Measurements from ENCODE around the gene AKR1B1.

AKR1B1 gene

DNA sequence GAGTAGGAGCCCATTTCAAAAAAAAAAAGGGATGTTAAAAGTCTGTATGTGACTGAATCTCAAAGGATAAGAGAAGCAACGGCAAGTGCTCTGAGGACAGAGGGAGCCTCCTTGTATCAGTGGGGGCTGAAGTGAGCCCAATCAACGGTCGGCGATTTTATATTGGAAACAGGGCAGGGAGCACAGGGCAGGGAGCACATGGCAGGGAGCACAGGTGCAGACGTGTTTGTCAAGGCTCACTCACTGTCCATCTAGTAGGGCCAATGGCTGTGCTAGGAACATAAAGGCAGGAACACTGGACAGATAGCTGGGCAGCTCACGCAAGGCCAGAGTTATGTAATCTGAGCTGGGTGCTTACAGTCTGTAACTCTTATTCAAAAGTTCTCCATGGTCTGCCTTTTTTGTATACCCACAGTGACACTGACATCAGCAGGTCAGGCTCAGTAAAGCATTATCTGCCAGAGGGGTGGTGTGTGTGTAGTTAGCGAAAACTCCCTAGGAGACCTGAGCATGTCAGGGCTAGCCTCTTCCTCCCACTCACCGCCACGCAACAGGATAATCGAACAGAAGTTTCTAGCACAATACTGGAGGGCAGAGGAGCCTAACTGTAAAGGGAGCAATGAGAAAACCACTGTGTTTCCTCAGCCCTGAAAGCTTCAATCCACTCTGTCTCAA is 15.4 kb downstream of the AKR1B1 start:
- no peak for DNase-seq

GRCh38 chr7:134442441-134443220 is 16.3 kb downstream of the AKR1B1 start:
- no peak for DNase-seq

DNA sequence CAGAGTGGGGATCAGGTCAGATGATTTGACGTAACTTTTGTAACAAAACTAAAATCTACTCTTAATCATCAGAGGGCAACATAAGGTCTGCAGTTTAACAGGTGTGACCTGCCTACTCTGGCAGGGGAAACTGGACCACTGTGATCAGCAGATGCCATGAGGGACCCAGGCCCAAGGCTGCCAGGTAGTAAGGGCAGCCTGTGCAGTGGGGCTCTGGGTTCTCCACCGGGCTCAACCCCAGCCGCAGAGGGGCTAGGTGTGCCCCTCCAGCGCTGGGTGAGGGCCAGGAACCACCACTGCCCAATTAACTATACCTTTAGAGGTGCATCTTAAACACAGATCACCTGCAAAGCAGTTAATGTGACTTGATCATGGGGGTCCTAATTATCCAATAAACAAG is 17.6 kb downstream of the AKR1B1 start:
- DNase-seq, result no peak

- DNase-seq, result no peak
Observed at GRCh38 chr7:134440476-134440875, 18.4 kb downstream of the AKR1B1 start.

DNA sequence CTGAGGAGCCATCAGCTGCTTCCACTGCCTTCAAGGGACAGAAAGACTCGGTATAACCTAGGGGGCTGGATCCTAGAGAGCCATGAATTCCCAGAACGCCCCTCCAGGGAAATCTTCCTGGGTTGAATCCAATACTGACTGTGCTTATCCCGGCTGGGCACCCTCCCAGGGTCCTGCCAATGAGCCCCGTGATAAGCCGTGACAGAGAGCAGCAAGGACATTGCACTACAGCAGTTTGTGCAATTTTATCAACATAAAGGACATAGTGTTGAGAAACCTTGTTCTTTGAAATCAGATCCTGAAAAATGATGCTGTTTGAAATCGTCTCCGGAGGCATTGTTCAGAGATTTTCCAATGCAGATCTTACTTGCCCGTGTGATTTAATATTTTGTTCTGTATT is 18.8 kb downstream of the AKR1B1 start:
- no peak for DNase-seq

DNA sequence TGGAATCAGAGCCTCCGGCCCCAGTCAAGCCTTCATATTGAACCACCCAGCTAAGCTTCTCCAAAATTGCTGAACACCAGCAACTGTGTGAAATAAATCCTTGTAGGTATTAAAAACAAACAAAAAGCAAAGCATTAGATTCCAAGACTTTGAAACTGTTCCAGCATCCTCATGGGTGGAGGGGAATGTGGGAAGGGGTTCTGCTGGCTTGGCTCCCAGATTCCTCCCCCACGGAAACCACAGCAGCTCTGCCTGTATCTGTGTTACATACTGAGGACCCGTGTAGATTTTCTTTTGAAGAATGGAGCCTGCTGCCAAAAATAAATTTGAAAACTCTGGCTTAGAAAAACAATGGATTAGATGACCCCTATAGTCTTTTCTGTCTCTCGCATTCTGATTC is 20.0 kb downstream of the AKR1B1 start:
- DNase-seq, result peak; percentile 20

DNA sequence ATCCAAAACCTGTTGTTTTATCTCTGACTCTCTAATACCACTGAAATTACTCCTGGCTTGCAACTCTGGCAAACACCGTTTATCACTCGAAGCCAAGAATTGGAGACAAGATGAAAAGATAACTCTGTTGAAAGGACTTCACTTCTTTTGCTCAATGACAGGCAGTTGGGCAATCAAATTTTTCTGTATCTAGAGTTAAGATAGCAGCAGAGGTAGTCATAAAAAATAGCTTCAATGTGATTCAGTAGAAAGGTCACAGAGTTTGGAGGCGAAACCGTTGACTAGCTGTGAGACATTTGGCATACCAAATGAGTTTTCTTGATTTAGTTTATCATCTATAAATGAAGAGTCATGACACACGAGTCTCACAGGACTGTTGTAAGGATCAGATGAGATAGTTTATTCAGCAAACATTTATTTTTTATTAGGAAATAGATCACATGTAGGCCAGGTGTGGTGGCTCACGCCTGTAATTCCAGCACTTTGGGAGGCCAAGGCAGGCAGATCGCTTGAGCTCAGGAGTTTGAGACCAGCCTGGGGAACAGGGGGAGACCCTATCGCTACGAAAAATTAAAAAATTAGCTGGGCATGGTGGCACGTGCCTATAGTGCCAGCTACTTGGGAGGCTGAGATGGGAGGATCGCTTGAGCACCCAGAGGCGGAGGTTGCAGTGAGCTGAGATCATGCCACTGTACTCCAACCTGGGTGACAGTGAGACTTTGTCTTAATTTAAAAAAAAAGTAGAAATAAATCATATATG is 23.6 kb downstream of the AKR1B1 start:
- no peak for DNase-seq

DNA sequence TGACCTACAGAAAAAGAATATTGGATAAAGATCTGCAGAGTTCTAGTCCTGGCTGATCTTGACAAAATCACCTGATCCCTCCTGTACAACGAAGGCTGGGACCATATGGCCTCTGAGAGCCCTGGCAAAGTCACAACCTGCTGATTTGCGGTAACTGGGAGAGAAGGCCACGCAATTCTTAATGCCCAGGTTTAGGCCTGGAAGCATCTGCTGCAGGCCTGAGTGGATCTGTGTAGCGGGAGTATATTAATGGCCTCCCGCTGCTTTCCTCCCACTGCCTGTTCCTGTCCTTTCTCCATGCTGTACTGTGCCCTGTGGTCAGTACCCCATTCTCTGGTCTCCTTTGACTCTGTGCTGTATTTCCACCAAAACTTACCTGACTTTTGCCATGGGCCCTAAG is 24.2 kb downstream of the AKR1B1 start:
- DNase-seq, result no peak

DNA sequence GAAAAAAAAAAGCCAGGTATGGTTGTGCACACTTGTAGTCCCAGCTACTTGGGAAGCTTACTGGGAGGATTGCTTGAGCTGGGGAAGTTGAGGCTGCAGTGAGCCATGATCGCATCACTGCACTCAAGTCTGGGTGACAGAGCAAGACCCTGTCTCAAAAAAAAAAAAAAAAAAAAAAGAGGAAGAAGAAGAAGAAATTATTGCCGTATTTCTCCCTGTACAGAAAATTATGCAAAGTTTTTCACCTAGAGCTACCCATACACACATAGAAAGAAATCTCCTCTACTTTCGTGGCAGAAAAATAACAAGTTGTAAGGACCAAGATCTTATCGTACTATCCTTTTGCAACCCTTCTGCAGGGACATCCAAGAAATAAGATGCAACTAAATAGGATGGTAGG is 25.5 kb downstream of the AKR1B1 start:
- DNase-seq, result no peak

GRCh38 chr7:134432296-134433152 is 26.4 kb downstream of the AKR1B1 start:
- DNase-seq, result peak; percentile 98

DNA sequence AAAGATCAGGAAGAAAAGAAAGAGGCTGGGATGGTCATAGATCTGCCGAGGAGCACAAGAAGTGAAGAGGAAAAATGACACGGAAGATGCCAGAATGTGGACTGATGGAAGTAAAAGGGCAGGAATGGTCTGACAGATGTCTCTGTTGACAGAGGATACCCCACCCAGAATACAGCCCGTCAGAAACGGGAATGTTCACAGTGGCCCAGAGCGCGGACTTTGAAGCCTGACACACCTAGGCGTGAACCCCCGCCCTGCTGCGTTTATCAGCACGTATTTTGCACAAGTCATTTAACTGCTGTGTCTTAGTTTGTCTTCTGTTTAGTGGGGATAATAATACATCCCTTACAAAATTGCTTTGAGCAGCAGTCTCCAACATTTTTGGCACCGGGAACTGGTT is 27.1 kb downstream of the AKR1B1 start:
- DNase-seq, result no peak

DNA sequence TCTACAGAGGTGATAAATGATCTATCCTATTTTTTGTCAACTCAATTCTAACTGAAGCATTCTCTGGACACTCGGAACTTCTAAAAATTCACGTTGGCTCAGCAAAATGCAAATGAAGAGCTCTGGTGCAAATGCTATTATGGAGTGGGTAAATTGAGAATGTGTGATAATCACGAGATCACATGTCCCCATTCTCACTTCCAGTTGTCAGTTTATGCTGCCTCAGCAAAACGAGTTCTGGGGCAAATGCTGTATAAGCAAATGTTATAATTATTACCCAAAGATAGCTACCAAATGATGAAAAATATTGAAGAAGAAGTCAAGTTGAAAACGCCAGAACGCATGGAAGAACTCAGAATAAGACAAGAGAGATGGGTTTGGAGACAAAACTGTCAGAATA is 29.4 kb downstream of the AKR1B1 start:
- no peak for DNase-seq

GRCh38 chr7:134428942-134429341 is 30.0 kb downstream of the AKR1B1 start:
- DNase-seq, result no peak

GRCh38 chr7:134427896-134428295 is 31.0 kb downstream of the AKR1B1 start:
- no peak for DNase-seq

- DNase-seq, result no peak
Observed at GRCh38 chr7:134425777-134426176, 33.1 kb downstream of the AKR1B1 start.

DNA sequence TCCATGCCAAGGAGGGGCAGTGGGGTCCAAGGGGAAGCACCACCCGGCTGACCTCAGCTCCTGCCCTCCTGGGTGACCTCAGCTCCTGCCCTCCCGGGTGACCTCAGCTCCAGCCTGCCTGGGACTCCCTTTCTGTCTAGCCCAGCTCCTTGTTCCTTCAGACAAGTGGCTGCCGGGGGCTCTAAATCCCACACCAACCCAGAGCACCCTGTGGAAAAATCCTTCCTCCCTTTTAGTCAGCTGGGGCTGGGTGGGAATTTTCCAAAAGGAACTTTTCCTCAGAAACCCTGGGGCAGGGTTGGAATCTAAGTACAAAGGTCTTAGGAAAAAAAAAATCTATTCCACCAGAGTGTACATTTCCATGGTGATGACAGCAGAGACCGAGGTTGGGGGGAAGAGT is 36.3 kb downstream of the AKR1B1 start:
- DNase-seq, result no peak

- DNase-seq, result no peak
Observed at GRCh38 chr7:134422008-134422407, 36.9 kb downstream of the AKR1B1 start.

DNA sequence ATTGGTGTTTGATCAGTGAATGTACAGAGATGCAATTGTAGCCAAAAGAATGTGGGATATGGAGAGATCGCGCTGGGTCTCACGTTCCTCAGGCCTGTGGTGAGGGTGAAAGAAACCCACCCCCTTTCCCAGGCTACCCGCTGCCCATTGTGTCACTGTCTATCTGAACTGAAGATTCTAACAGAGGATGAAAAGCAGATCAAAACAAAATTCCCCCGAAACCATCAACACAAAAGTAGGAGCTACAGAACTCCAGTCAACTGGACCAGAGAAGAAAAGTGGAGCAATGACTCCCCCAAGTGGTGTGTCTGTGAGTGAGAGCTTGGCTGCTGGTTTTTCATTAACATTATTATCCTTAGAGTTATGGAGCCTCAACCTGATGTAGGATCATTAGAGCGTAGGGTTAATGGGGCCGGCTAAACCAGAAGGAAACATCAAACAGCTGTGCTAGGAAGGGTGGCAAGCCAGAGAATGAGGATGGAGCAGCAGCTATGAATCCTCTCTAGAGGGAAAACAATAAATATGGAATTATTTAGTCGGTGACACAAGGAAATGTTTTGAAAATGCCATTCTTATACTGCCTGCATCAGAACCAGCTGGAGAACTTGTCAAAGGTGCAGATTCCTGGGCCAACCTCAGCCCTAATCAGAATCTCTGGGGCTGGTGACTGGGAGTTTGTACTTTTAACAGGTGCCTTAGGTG is 38.3 kb downstream of the AKR1B1 start:
- peak; percentile 85 for DNase-seq

DNA sequence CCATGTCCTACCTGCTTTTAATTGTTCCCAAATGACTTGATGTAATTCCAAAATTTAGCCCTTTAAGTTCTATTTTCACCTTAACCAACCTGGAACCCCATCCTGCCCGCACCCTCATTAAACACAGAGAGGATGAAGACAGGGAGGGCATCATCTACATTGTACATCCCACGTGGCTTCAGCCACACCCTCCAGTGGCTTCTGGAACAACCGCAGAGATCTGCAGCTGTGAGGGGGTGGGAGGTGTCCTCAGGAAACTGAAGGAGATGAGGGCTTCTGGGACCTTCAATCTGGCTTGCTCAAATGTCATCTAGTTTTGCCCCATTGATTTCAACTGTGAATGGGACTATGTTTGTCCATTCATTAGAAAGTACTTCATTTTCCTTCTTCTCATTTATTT is 39.0 kb downstream of the AKR1B1 start:
- DNase-seq, result no peak

GRCh38 chr7:134419085-134419484 is 39.8 kb downstream of the AKR1B1 start:
- no peak for DNase-seq

DNA sequence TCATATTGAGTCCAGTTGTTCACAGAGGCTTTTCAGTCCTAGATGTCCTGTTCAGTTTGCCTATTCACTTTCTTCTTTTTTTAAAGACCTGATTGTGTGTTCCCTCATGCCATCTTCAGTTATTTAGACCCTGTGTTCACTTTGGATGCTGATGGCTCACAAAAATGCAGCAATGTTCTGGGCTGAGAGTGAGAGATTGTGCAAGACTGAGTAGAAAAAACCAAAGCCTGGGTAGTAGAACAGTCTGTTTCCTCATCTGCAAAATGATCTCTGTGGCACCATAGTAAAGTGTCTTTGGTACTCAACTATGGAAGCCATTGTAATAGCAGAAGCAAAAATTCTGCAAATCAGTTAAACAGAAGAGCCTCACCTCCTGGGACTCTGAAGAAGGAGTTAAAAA is 43.2 kb downstream of the AKR1B1 start:
- no peak for DNase-seq

GRCh38 chr7:134414109-134414508 is 44.8 kb downstream of the AKR1B1 start:
- no peak for DNase-seq
